ENCODE data around the gene SPATA21. TPM values are rescaled to one million over a fixed set of nuclear protein-coding genes. Genes with fewer than 3 reads are reported as not detected.
A peak's percentile ranks its signal among the peaks of the same experiment; 100 is the strongest.

SPATA21 gene
- total RNA-seq, 1 donor from 2014 or later, result not detected

GRCh38 chr1:16354619-16355018 lies 82.6 kb downstream of the SPATA21 start:
- DNase-seq (ENCODE audit: low spot score in 2 of 2) (no peak), FAIRE-seq (no peak)

GRCh38 chr1:16352842-16353535 lies 84.2 kb downstream of the SPATA21 start:
- no peak for DNase-seq (ENCODE audit: low spot score in 2 of 2)
- FAIRE-seq, result no peak

GRCh38 chr1:16351994-16352841 lies 85.0 kb downstream of the SPATA21 start, which contains the start of gene FBXO42:
TSS of gene FBXO42 (minus strand) at chr1:16352480. CDS start at chr1:16315418, 37,062 bp downstream.
- FAIRE-seq (no peak), DNase-seq (ENCODE audit: low spot score in 2 of 2) (peak; percentile 86 to 87)

DNA sequence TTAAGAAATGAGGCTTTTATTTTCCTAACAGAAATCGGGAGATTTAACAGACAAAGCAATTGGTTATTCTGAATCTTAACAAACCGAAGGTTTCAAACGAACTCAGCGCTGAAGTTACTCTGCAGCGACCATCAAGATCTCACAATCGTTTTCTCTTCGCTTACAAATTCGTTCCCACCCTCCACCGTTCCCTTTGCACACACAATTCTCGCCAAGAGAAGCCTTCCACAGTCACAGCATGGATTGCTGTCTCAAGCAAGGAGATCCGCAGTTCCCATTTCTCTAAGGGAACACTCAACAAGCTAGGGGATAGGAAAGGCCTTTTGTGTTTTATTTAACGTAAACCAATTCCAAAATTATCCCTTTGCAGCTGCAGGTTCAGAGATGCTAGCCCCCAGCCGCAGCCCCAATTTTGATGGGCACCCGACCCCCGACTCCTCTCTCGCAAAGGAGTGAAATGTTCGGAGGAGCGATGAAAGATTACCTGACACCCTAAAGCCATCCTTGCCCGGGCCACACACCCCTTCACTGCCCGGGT lies 85.7 kb downstream of the SPATA21 start:
- no peak for FAIRE-seq
- DNase-seq (ENCODE audit: low spot score in 2 of 2), result peak in 1 of 2 donors; percentile 33

DNA sequence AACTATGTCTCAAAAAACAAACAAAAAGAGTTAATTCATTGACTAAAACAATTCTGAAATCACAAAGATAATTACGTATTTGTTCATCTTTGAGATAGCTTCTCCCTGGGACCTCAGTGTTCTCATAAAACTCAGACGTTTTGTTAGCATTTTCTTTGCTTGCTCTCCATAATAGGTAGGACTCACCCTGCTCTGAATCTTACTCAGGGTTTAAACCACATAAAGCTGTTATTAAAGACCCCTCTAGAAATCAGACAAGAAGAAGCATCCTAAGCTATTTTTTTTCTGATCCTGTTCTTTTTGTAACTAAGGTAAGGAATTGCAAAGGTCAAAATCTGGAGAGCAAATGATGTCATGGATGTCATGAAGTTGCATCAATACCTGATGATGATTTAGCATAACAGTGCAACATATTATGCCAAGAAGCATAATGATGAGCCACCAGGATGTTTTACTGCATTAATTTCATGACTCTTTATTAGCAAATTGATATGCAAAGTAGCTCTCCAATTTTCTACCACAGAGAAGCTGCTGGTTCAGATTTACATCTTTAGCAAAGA lies 87.3 kb downstream of the SPATA21 start:
- FAIRE-seq (no peak), DNase-seq (ENCODE audit: low spot score in 2 of 2) (no peak)

Other genes with a start within 250 kb of the SPATA21 start
- gene ARHGEF19, start 224.8 kb downstream of the SPATA21 start, total RNA-seq, result 1.2 TPM
- 16.7 TPM for gene CPLANE2, start 200.2 kb downstream of the SPATA21 start, total RNA-seq
- gene FBXO42, start 84.9 kb downstream of the SPATA21 start, total RNA-seq, result 28.5 TPM
- gene SZRD1, start 70.2 kb downstream of the SPATA21 start, total RNA-seq, result 4.1 TPM
- 20.8 TPM for gene NECAP2, start 3.3 kb upstream of the SPATA21 start, total RNA-seq
- under 0.01 TPM for gene RNU1-1, start 76.9 kb upstream of the SPATA21 start, total RNA-seq
- 67.3 TPM for gene NBPF1, start 176.1 kb upstream of the SPATA21 start, total RNA-seq
- gene RNU1-3, start 229.5 kb upstream of the SPATA21 start, total RNA-seq, result under 0.01 TPM